Vagina (tissue), 2 donors: ENCODE measurements around the gene HDAC7.

ENCODE experiments used
- POLR2A ChIP-seq, 2 donors: fragments of 450-650 bp; IDR thresholded peaks; one replicate each; pipeline ENCODE4 v1.6.1; 2017; ENCODE audit warnings: antibody characterized with exemption in 2 of 2, mild to moderate bottlenecking in 2 of 2, moderate library complexity in 2 of 2
- POLR2AphosphoS5 ChIP-seq, 2 donors: sonication (generic); formaldehyde crosslinking; IDR thresholded peaks; one replicate each; pipeline ENCODE4 v1.9.0; 2017; ENCODE audit warnings: antibody characterized with exemption in 2 of 2, mild to moderate bottlenecking in 2 of 2, low read depth in 1 of 2; ENCODE audit not compliant: insufficient read depth in 1 of 2
- TF ChIP-seq, protein P1 (sequence below), 3 experiments: fragments of 450-650 bp in 2 of 3; fragments of 200-600 bp in 1 of 3; sonication (generic) in 1 of 3; IDR thresholded peaks; one replicate each; pipeline ENCODE4 v1.5.1; 2017 to 2019; ENCODE audit warnings: antibody characterized with exemption in 3 of 3, mild to moderate bottlenecking in 2 of 3, moderate library complexity in 2 of 3

GRCh38 chr12:47745485-47746041 lies 74.1 kb downstream of the HDAC7 start:
- TF ChIP-seq, protein P1, sequence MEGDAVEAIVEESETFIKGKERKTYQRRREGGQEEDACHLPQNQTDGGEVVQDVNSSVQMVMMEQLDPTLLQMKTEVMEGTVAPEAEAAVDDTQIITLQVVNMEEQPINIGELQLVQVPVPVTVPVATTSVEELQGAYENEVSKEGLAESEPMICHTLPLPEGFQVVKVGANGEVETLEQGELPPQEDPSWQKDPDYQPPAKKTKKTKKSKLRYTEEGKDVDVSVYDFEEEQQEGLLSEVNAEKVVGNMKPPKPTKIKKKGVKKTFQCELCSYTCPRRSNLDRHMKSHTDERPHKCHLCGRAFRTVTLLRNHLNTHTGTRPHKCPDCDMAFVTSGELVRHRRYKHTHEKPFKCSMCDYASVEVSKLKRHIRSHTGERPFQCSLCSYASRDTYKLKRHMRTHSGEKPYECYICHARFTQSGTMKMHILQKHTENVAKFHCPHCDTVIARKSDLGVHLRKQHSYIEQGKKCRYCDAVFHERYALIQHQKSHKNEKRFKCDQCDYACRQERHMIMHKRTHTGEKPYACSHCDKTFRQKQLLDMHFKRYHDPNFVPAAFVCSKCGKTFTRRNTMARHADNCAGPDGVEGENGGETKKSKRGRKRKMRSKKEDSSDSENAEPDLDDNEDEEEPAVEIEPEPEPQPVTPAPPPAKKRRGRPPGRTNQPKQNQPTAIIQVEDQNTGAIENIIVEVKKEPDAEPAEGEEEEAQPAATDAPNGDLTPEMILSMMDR (IDR thresholded peaks at IDR 0.05), result no peak
- no peak for TF ChIP-seq POLR2A (IDR thresholded peaks at IDR 0.05)
- TF ChIP-seq POLR2AphosphoS5 (IDR thresholded peaks at IDR 0.05; ENCODE audit: insufficient read depth in 1 of 2, low read depth in 1 of 2), result no peak
